Measurements from ENCODE around the gene ERC1. TPM values are rescaled to one million over a fixed set of nuclear protein-coding genes. Genes with fewer than 3 reads are reported as not detected.

ERC1 gene
- total RNA-seq, 4 donors from 2014 or later = 58.0 to 83.2 (median 73.5) TPM

GRCh38 chr12:969821-970220 is 21.2 kb upstream of the ERC1 start:
- Histone ChIP-seq H3K9me3 (no peaks in the 10 kb centered on the region), H3K27ac (no peak overlapping the region), H3K4me3 (no peak overlapping the region), H3K27me3 (no peaks in the 10 kb centered on the region), H3K36me3 (no peaks in the 10 kb centered on the region), H3K4me1 (no peaks in the 10 kb centered on the region)
- TF ChIP-seq POLR2A (IDR thresholded peaks at IDR 0.05) (no peak), EP300 (IDR thresholded peaks at IDR 0.05) (no peak), CTCF (IDR thresholded peaks at IDR 0.05) (no peak)
- DNase-seq (ENCODE audit: low spot score in 2 of 2) = no peak
- 81 to 90% methylated on average over 8 of the region's 8 CpGs for whole genome bisulfite sequencing, 2 donors

GRCh38 chr12:971991-972390 is 19.0 kb upstream of the ERC1 start:
- no peak for DNase-seq (ENCODE audit: low spot score in 2 of 2)
- WGBS, 2 donors = 92 to 98% methylated on average over 4 of the region's 4 CpGs
- Histone ChIP-seq H3K9me3 (no peaks in the 10 kb centered on the region), H3K36me3 (peaks cover 0 to 12% (median 0%) of the 10 kb centered on the region in 3 donors), H3K27me3 (no peaks in the 10 kb centered on the region), H3K4me3 (no peak overlapping the region), H3K4me1 (no peaks in the 10 kb centered on the region), H3K27ac (no peak overlapping the region)
- TF ChIP-seq EP300 (IDR thresholded peaks at IDR 0.05) (no peak), CTCF (IDR thresholded peaks at IDR 0.05) (no peak), POLR2A (IDR thresholded peaks at IDR 0.05) (no peak)

- WGBS, 2 donors = 85 to 87% methylated on average over 4 of the region's 4 CpGs
Observed at GRCh38 chr12:974271-974862, 16.7 kb upstream of the ERC1 start.

GRCh38 chr12:976644-977043 is 14.4 kb upstream of the ERC1 start:
- H3K4me3 ChIP-seq = no peak overlapping the region
- WGBS, 2 donors = 89% methylated on average over 6 of the region's 6 CpGs
- no peaks in the 10 kb centered on the region for H3K4me1 ChIP-seq
- no peak for TF ChIP-seq EP300 (IDR thresholded peaks at IDR 0.05)
- TF ChIP-seq POLR2A (IDR thresholded peaks at IDR 0.05) = no peak
- no peak for TF ChIP-seq CTCF (IDR thresholded peaks at IDR 0.05)
- peaks cover 0 to 16% (median 0%) of the 10 kb centered on the region in 3 donors for H3K36me3 ChIP-seq
- H3K27ac ChIP-seq = no peak overlapping the region
- H3K9me3 ChIP-seq = no peaks in the 10 kb centered on the region
- no peak for DNase-seq (ENCODE audit: low spot score in 2 of 2)
- no peaks in the 10 kb centered on the region for H3K27me3 ChIP-seq

More at GRCh38 chr12:974271-974862, 16.7 kb upstream of the ERC1 start:
- no peaks in the 10 kb centered on the region for H3K9me3 ChIP-seq
- TF ChIP-seq POLR2A (IDR thresholded peaks at IDR 0.05) (no peak), CTCF (IDR thresholded peaks at IDR 0.05) (no peak), EP300 (IDR thresholded peaks at IDR 0.05) (no peak)
- no peaks in the 10 kb centered on the region for H3K4me1 ChIP-seq
- DNase-seq (ENCODE audit: low spot score in 2 of 2) = no peak
- H3K36me3 ChIP-seq = peaks cover 0 to 16% (median 0%) of the 10 kb centered on the region in 3 donors
- no peak overlapping the region for H3K27ac ChIP-seq
- H3K27me3 ChIP-seq = no peaks in the 10 kb centered on the region
- H3K4me3 ChIP-seq = no peak overlapping the region

- no peak for DNase-seq (ENCODE audit: low spot score in 2 of 2)
- H3K27ac ChIP-seq = no peak overlapping the region
- H3K4me1 ChIP-seq = no peaks in the 10 kb centered on the region
- 95% methylated on average over 4 of the region's 4 CpGs for WGBS, 2 donors
- H3K9me3 ChIP-seq = no peaks in the 10 kb centered on the region
- TF ChIP-seq POLR2A (IDR thresholded peaks at IDR 0.05) (no peak), CTCF (IDR thresholded peaks at IDR 0.05) (no peak), EP300 (IDR thresholded peaks at IDR 0.05) (no peak)
- H3K27me3 ChIP-seq = no peaks in the 10 kb centered on the region
- H3K36me3 ChIP-seq = peaks cover 0 to 16% (median 0%) of the 10 kb centered on the region in 3 donors
- no peak overlapping the region for H3K4me3 ChIP-seq
Observed at GRCh38 chr12:977156-977555, 13.9 kb upstream of the ERC1 start.

All from tibial nerve (tissue), 4 donors.